Ammon's horn (tissue), 1 donor: Measurements from ENCODE around the gene SLC25A42.
"Not testable (repeated sequence)": the region's sequence is repeated elsewhere in the genome, so short reads cannot be mapped to it uniquely, and the experiment has no call there.

Experiments used
- DNase-seq: peaks from one replicate; pipeline ENCODE4 v3.0.0-alpha.2; 2016; ENCODE audit warnings: low spot score

Gene SLC25A42

DNA sequence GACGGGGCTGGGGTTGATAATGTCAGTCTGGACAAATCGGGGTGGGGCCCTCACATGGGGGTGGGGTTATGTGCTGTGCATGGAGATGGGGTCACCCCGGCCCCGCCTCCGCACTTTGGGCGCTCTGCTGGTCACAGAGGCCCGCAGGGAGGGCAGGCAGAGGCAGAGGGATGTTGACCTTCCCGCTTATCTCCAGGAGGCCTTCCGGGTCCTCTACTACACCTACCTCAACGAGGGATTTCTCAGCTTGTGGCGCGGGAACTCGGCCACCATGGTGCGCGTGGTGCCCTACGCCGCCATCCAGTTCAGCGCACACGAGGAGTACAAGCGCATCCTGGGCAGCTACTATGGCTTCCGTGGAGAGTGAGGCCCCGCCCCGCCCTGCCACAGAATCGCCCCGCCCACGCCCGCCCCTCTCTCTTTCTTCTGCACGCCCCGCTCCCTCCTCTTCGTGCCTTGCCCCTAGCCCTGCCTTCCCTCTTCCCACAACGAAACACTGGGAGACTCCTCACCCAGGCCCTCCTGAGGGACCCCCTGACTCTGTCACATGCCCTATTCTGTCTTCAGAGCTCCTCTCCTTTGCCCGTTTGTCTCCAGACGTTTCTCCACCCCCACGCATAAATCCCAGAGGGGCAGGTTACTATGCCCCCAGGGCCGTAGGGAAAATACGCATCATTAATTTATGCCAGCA is 41.7 kb downstream of the SLC25A42 start:
- DNase-seq: no peak

DNA sequence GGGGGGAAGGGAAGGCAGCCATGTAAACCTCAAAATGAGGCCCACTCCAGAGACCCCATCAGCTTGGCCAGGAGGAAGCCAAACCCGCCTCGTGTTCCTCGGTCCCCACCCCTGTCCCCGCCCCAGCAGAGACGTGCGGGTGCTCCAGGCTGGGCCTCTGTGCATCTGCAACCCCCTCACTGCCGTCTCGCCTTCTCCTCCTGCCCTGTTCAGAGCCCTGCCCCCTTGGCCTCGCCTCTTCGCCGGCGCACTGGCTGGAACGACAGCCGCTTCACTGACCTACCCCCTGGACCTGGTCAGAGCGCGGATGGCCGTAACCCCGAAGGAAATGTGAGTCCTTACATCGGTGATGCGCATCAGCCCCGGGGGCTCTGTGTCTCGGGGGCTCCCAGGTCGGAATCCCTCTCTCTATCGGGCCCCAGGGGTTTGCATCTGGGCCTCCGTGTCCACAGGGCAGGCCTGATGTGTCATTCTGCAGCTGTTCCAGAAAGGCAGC is 42.3 kb downstream of the SLC25A42 start:
- no peak for DNase-seq

DNA sequence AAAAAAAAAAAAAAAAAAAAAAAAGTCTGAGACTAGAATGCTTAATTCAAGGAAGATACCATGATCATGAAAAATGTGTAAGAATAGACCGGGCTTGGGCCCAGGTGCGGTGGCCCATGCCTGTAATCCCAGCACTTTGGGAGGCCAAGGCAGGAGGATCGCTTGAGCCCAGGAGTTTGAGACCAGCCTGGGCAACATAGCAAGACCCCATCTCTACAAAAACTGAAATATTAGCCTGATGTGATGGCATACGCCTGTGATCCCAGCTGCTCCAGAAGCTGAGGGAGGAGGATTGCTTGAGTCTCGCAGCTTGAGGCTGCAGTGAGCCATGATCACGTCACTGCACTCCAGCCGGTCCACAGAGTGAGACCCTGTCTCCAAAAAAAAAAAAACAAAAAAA is 43.1 kb downstream of the SLC25A42 start:
- not testable (repeated sequence) for DNase-seq

DNA sequence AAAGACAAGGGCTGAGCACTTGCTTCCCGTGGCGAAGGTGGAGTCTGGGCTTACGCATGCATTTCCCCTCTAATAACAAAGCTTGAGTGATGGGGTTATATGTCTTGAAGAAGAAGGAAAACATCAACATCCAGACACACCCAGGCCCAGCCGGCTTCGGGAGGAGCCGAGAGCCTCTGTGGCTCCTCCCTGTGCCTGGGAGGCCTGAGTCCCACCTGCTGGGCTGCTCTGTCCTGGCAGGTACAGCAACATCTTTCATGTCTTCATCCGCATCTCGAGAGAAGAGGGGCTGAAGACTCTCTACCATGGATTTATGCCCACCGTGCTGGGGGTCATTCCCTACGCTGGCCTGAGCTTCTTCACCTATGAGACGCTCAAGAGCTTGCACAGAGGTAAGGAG is 43.9 kb downstream of the SLC25A42 start:
- DNase-seq: no peak

DNA sequence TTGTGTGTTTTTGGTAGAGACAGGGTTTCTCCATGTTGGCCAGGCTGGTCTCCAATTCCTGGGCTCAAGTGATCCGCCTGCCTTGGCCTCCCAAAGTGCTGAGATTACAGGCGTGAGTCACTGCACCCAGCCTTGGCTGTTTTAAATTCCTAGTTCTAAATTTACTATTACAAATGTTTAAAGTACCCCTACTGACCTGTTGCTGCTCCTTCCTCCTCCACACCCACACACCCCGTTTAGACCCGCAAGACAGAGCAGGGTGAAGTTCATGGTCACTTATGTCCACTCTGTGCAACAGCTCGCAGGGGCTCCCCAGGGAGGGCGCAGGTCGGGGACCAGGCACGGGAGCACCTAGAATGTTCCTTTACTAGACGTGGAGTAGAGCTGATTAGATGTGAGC is 45.8 kb downstream of the SLC25A42 start:
- no peak for DNase-seq

DNA sequence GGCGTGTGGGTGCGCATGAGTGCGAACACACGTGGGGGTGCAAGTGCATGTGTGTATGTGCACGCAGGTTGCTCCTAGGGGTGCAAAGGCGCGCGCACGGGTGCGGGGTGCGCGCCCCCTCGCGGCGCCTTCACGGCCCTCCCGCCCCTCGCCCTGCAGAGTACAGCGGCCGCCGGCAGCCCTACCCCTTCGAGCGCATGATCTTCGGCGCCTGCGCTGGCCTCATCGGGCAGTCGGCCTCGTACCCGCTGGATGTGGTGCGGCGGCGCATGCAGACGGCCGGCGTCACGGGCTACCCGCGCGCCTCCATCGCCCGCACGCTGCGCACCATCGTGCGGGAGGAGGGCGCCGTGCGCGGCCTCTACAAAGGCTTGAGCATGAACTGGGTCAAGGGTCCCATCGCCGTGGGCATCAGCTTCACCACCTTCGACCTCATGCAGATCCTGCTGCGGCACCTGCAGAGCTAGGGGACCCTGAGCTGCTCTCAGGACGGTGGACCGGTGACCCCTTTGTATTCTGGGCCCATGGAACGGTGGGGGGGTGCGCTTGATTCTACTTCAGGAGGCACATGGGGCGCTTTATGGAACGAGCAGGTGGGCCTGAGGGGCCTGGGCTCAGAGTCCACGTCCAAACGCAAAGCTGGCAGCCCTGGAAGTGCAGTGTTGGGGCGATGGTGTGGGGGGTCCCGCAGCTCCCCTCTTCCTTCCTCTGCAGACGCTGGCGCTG is 46.8 kb downstream of the SLC25A42 start:
- no peak for DNase-seq

DNA sequence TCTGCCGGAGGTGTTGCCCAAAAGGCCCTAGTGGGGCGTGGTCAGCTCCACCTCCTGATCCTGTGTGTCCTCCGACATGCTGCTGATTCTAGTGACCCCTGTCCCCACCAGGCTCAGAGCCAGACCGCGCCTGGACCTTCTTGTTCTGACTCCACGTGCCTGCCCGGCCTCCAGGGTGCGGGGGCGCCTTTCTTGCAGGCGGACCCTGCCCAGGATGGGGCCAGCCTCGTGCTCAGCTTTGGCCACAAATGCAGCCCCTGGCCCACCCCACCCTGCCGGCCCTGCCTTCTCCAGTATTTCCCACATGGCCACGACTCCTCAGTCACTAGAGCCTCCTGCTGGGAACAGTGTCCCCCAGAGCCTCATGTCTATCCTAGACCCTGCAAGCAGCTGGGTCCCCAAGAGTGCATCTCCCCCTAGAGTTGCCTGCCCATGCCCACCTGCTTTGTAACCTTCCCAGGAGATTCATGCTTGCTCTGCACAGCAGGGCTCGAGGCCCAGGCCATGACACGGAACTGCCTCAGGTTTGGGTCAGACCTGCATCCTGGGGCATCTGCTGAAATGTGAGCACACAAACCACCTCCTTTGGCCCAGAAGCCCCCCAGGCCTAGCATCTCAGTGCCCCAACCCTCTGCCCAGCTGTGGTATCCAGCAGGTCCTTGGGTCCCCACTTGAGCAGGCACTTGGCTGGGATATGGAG is 47.5 kb downstream of the SLC25A42 start:
- no peak for DNase-seq

DNA sequence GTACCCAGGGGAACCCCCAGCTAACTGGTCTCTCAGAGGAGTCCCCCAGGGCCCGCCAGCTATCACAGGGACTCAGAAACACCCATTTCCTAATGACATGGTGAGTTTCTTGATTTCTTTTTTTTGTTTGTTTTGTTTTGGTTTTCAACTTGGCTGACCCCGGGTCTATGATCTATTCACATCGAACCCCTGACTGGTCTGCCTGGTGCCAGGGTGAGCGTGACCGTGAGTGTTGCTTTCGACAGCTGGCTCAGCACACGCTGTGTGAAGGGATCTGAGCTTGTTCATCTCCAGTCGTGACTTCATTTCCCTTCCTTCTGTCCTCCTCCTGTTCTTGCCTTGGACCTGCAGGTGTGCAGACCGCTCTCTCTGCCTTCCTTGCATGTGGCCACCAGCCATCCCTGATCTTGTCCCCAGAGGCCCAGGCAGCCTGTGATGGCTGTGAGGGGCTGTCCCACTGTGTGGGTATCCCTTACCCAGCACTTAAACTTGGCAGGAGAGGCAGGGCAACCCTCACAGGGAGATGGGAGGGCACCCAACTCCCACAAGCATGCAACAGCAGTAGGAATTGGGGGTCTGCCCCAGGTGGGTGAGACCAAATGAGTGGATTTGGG is 48.3 kb downstream of the SLC25A42 start:
- DNase-seq: no peak

DNA sequence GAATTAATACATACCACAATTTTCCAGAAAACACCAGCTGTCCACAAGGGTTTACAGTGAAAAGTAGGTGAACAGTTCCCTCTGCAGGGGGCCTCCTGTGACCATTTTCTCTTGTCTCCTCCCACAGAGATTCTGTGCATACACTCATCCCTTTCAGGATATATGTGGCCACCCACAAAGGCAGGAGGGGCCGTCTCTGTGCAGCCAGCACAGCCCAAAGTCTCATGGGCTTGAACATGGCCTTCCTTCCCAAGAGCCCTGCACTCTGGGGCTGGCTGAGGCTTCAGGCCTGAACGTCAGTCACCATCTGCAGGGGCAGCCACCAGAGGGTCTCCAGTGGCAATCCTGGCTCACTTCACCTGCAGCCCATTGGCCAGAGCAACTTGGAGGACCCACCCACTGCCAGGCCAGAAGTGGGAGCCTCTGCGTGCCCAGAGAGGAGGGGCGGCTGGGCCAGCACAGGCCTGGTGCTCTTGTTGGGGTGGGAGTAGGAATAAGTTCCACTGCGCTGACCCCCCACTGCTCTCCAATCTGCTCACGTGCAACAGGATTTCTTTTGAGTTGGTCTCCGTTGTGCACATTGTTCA is 49.3 kb downstream of the SLC25A42 start:
- DNase-seq: no peak

DNA sequence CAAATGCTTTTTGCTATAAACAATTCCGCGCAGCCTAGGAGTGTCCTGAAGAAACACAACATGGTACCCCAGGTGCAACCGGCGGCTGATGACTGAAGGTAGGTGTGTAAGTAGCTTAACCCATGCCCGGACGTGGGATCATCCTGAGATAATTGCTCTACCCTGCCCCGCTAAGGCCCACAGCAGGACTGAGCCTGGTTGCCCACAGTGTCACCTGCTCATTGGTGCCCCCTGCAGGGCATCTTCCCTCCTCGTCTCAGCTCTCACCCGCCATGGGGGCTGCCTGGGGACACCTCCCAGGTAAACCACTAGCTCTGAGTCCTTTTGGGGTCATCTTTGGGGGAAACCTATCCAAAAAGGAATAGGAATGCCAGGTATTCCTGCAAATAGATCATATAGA is 52.2 kb downstream of the SLC25A42 start:
- no peak for DNase-seq

DNA sequence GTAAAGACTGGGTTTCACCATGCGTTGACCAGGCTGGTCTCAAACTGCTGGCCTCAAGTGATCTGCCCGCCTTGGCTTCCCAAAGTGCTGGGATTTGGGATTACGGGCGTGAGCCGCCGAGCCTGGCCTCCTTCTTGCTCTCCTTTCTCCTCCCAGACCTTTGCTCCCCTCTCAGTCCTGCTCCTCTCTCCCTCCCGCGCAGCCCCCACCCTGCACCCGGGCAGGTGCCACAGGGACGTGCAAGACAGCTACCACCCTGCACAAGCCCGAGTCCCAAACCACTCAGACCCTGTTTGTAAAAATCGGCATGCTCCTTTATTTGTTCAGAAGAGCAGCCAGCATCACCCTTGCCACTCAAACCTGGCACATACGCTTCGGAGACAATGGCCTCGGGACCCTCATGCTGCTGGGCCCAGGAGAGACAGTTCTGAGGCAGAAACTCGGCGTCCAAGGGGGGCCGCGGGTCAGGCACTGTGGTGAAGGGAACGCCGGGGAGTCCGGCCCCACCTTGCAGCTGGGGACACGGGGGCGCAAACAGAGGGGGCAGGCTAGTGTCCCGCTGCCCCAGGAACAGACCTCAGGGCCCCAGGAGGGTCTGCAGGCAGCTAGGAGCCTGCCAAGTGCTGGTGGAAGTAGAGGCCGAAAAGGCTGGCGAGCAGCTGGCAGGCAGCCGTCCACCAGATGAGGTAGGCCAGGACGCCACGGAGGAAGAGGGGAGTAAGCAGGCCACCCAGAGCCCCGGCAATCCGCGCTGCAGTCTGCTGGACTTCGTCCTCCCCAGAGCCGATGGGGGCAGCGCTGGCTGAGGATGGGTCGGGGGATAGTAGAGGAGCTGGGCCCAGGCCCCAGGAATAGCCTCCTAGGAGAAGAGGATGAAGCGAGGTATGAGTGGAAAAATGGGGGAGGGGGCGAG is 55.8 kb downstream of the SLC25A42 start:
- no peak for DNase-seq

DNA sequence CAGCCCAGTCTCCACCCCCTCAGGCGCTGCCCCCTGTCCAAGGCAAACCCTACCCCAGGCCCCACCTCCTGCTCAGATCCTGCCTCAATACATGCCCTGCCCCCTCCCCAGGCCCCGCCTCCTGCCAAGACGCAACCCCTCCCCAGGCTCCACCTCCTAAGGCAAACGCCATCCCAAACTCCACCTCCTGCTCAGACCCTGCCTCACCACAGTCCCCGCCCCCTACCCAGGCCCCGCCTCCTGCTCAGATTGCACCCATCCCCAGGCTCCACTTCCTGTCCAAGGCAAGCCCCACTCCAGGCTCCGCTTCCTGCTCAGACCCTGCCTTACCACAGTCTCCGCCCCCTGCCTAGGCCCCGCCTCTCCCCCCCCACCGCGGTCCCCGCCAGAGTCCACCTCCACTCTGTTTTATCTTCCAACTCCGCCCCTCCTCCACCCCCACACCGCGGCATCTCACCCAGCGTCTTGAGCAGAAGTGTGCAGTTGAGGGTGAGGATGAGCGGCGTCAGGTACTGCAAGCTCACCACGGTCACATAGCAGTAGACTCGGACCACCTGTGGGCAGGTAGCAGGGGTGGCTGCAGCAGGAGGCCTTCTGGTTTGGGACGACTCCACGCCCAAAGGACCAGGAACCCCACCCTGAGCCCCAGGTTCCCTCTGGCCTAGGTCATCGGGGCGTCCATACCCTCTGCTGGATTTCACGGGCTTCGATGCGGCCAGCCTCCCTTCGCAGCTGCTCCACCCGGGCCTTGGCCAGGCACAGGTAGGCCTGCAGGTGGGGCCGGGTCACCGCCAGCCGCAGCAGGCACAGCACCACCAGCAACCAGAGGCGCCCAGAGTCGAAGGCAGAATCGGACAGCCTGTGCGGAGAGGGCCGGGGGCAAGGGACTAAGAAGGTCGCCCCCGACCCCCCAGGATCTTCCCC is 56.8 kb downstream of the SLC25A42 start:
- no peak for DNase-seq

DNA sequence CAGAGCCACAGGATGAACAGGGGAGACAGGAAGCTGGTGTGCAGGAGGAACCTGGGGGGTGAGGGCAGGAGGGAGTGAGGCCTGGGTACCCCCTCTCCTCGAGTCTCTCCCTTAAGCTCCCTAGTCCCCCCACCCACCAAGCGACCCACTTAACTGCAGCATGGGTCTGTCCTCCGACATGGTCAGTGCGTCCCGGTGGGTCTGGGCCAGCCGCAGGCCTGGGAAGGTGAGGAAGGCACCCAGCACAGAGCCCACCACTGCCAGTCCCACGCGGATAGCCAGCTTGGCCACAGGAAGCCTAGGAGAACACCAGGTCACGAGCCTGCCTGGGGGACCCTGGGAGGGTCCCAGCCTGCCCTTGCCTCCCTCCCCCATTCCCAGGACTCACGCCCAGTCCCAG is 57.6 kb downstream of the SLC25A42 start:
- no peak for DNase-seq

DNA sequence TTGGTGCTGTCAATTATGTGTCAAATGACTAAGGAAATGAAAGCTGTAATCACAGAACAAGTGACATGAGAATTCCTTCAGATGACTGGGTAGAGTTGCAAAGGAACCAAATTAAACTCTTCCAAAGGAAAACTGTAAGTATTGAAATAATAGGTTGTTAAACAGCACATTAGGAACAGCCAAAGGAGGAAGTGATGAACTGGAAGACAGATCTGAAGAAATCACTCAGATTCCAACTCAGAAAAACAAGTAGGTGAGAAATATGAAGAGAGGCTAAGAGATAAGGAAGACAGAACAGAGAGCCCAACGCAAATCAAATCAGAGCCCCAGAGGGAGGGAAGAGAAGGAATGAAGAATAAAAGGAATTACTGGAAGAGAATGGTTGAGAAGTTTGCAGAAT is 59.1 kb downstream of the SLC25A42 start:
- no peak for DNase-seq

DNA sequence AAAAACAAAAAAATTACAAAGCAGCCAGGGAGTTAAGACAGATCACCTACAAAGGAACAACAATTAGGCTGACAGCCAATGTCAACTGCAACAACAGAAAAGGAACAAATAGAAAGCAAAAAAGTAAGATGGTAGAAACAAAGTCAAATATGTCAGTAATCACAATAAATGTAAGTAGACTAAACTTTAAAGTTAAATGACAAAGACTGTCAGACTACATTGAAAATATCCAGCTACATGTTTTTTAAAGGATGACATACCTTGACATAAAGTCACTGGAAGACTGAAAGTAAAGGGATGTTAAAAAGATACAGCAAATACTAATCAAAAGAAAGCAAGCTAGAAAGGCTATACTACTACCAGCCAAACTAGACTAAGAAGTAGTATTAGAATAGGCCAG is 59.6 kb downstream of the SLC25A42 start:
- DNase-seq: no peak

DNA sequence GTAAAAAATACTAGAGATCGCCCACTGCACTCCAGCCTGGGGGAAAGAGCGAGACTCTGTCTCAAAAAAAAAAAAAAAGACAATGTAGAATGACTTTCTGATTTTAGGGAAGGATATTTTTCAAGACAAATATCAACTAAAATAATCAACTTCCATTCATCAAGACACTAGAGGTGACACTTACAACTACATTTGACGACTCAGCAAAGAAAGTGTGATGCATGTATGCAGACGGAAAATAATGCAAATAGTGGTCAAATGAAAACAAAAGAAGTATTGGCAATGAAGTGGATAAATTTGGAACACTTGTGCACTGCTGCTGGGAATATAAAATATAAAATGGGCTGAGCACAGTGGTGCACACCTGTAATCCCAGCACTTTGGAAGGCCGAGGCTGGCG is 62.3 kb downstream of the SLC25A42 start:
- DNase-seq: no peak

DNA sequence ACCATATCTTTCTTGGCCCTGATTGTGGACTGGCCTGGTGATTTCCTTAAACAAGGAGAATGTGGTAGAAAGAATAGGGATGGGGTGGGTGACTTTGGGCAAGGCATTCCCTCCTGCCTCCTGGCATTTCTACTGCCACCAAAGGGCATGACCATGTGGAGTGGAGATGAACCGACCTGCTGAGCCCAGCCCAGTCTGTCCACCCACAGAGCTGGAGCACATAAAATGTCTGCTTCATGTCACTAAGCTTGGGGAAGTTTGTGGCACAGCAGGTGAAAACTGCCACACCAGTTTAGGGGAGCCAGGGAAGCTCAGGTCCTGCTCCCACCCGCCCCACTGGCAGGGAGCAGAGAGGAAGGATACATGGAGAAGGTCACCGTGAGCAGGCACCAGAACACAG is 68.2 kb downstream of the SLC25A42 start:
- DNase-seq: no peak

DNA sequence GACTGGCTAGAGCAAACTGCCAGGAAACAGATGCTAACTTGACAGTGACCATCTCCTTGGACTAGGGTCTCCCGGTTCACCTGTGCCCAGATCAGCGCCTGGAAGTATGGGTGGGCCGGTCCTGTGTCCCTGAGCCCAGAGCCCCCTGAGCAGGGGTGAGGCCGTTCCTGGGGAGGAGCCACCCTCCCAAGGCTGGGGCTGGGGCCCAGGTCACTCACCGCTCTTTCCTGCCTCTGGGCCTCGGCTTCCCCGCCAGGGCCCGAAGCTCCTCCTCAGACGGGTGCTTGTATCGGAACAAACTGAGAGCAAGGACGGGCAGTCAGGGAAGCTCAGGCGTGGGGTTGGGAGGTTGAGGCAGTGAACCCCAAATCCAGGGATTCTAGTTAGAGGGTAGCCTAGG is 69.1 kb downstream of the SLC25A42 start:
- DNase-seq: no peak

DNA sequence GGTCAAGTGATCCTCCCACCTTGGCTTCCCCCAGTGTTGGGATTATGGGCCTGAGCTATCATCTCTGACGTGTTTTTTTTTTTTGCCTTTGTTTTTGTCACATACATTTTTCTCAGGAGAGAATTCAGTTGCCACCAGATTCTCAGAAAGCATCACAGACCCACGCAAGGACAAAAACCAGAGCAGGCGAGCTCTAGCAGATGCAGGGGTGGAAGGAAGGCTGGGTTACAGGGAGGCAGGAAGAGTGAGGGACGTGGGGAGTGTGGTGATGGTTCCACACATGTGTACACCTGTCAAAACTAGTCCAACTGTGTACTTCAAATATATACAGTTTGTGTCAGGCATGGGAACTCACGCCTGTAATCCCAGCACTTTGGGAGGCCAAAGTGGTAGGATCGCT is 70.2 kb downstream of the SLC25A42 start:
- no peak for DNase-seq

DNA sequence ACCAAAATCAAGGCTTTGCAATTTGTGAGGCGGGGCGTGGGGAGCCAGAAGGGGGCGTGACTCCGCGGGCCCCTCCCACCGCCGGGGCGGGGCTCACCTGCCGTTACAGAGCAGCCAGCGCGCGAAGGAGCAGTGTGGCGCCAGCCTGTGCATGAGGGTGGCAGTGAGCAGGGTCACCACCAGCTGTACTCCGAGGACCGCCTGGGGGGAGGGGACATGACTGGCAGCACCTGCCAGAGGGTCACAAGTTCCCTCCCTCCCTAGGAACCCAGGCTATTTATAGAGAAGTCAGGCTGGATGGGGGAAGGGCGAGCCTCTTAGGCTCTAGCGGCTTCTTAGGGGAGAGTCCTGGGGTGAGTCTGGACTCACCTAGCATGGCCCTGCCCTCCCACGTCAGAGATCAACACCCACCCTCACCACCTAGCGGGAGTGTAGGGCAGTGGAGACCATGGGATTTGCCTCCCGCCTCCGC is 70.9 kb downstream of the SLC25A42 start:
- no peak for DNase-seq
